ENCODE measurements around the gene LHPP.
"Not testable (repeated sequence)": the region's sequence is repeated elsewhere in the genome, so short reads cannot be mapped to it uniquely, and the experiment has no call there.

Gene LHPP

GRCh38 chr10:124606822-124607221, 145.2 kb downstream of the LHPP start:
- no peak for DNase-seq (ENCODE audit: low spot score)

- no peak for DNase-seq (ENCODE audit: low spot score)
Measured at GRCh38 chr10:124607693-124608092, 146.1 kb downstream of the LHPP start.

- DNase-seq (ENCODE audit: low spot score): no peak
Measured at GRCh38 chr10:124608093-124608721, 146.6 kb downstream of the LHPP start.

GRCh38 chr10:124609698-124610097, 148.1 kb downstream of the LHPP start:
- no peak for DNase-seq (ENCODE audit: low spot score)

- not testable (repeated sequence) for DNase-seq (ENCODE audit: low spot score)
Measured at GRCh38 chr10:124610186-124610585, 148.6 kb downstream of the LHPP start.

GRCh38 chr10:124610851-124611250, 149.2 kb downstream of the LHPP start:
- DNase-seq (ENCODE audit: low spot score): not testable (repeated sequence)

- DNase-seq (ENCODE audit: low spot score): no peak
Measured at GRCh38 chr10:124611738-124612137, 150.1 kb downstream of the LHPP start.

GRCh38 chr10:124612611-124613498, 151.2 kb downstream of the LHPP start:
- DNase-seq (ENCODE audit: low spot score): no peak

GRCh38 chr10:124614003-124614659, 152.5 kb downstream of the LHPP start:
- DNase-seq (ENCODE audit: low spot score): no peak

- no peak for DNase-seq (ENCODE audit: low spot score)
Measured at GRCh38 chr10:124615259-124615658, 153.6 kb downstream of the LHPP start.

GRCh38 chr10:124616040-124616835, 154.6 kb downstream of the LHPP start:
- no peak for DNase-seq (ENCODE audit: low spot score)

- DNase-seq (ENCODE audit: low spot score): no peak
Measured at GRCh38 chr10:124616836-124617130, 155.2 kb downstream of the LHPP start.

GRCh38 chr10:124618470-124619073, 156.9 kb downstream of the LHPP start:
- DNase-seq (ENCODE audit: low spot score): no peak

GRCh38 chr10:124619195-124619594, 157.6 kb downstream of the LHPP start:
- DNase-seq (ENCODE audit: low spot score): no peak

- no peak for DNase-seq (ENCODE audit: low spot score)
Measured at GRCh38 chr10:124619802-124620490, 158.3 kb downstream of the LHPP start.

GRCh38 chr10:124621637-124622036, 160.0 kb downstream of the LHPP start:
- DNase-seq (ENCODE audit: low spot score): no peak

GRCh38 chr10:124622158-124622557, 160.5 kb downstream of the LHPP start:
- no peak for DNase-seq (ENCODE audit: low spot score)

GRCh38 chr10:124622866-124623536, 161.4 kb downstream of the LHPP start:
- no peak for DNase-seq (ENCODE audit: low spot score)

GRCh38 chr10:124624006-124624405, 162.4 kb downstream of the LHPP start:
- no peak for DNase-seq (ENCODE audit: low spot score)

- no peak for DNase-seq (ENCODE audit: low spot score)
Measured at GRCh38 chr10:124624466-124624865, 162.8 kb downstream of the LHPP start.

- no peak for DNase-seq (ENCODE audit: low spot score)
Measured at GRCh38 chr10:124624895-124625294, 163.3 kb downstream of the LHPP start.
